IMR-90 (cell line): ENCODE results near the gene SLC18A3. TPM values are rescaled to one million over a fixed set of nuclear protein-coding genes. Genes with fewer than 3 reads are reported as not detected.

Experiments used
- ATAC-seq: fragments of 200-7000 bp; cut with Tn5 transposase; 2 replicates; pipeline ENCODE4 v1.9.1; 2020; ENCODE audit warnings: low read depth, mild to moderate bottlenecking, moderate library complexity
- BruUV-seq: library from RNA; stranded (reverse); fragments of 400-500 nt; replicated peaks from 2 replicates; lab custom pipeline; 2021; lab: Mats Ljungman, UMichigan
- CTCF ChIA-PET: fragments of 300-600 bp; formaldehyde crosslinking; extraction: SDS; loops from one replicate; lab custom pipeline; 2021; ENCODE audit warnings: antibody characterized with exemption; lab: Yijun Ruan, JAX
- POLR2A ChIA-PET: fragments of 300-600 bp; sonication (Branson Sonifier 250); formaldehyde crosslinking; loops from one replicate; lab custom pipeline; 2022; ENCODE audit warnings: antibody characterized with exemption; ENCODE audit not compliant: unreplicated experiment; lab: Charles Lee
- DNase-seq: peaks from one replicate; pipeline ENCODE4 v3.0.0; 2013
- H2AFZ ChIP-seq: replicated peaks from 2 replicates; pipeline ENCODE3; 2013; ENCODE audit warnings: low read length, mild to moderate bottlenecking; ENCODE audit not compliant: poor library complexity
- H2AK5ac ChIP-seq: 2 replicates; pipeline ENCODE4 v1.6.1; 2013; ENCODE audit warnings: low read depth, low read length, inconsistent platforms
- H2AK9ac ChIP-seq: replicated peaks from 2 replicates; pipeline ENCODE3; 2013; ENCODE audit warnings: mild to moderate bottlenecking, low read depth, low read length, moderate library complexity; ENCODE audit not compliant: poor library complexity
- H2BK120ac ChIP-seq: 2 replicates; pipeline ENCODE4 v1.6.1; 2013; ENCODE audit warnings: low read depth, low read length, inconsistent platforms
- H2BK15ac ChIP-seq: 3 replicates; pipeline ENCODE4 v1.6.1; 2013; ENCODE audit warnings: low read depth, low read length, inconsistent platforms
- H2BK20ac ChIP-seq: 2 replicates; pipeline ENCODE4 v1.6.1; 2013; ENCODE audit warnings: low read depth, mild to moderate bottlenecking, inconsistent platforms, low read length, moderate library complexity
- H2BK5ac ChIP-seq: 2 replicates; pipeline ENCODE4 v1.6.1; 2013; ENCODE audit warnings: mild to moderate bottlenecking, low read depth, low read length, inconsistent platforms; ENCODE audit not compliant: poor library complexity, severe bottlenecking
- H3K14ac ChIP-seq: replicated peaks from 2 replicates; pipeline ENCODE4 v1.6.1; 2013; ENCODE audit warnings: low read depth, low read length, inconsistent platforms
- H3K18ac ChIP-seq: 2 replicates; pipeline ENCODE4 v1.6.1; 2013; ENCODE audit warnings: low read depth, low read length, control low read depth
- H3K23ac ChIP-seq: 2 replicates; pipeline ENCODE4 v1.6.1; 2013; ENCODE audit warnings: low read depth, low read length, inconsistent platforms
- H3K27ac ChIP-seq: 2 replicates; pipeline ENCODE4 v1.5.1; 2013; ENCODE audit warnings: mild to moderate bottlenecking, control low read depth, low read length; ENCODE audit not compliant: insufficient read depth
- H3K27me3 ChIP-seq: 2 replicates; pipeline ENCODE4 v1.6.1; 2013; ENCODE audit warnings: low read length; ENCODE audit not compliant: control insufficient read depth, insufficient read depth
- H3K36me3 ChIP-seq: 2 replicates; pipeline ENCODE4 v1.6.1; 2013; ENCODE audit warnings: low read length, mixed read lengths; ENCODE audit not compliant: control insufficient read depth, insufficient read depth
- H3K4ac ChIP-seq: 2 replicates; pipeline ENCODE4 v1.6.1; 2013; ENCODE audit warnings: low read depth, low read length, inconsistent platforms
- H3K4me1 ChIP-seq: 2 replicates; pipeline ENCODE4 v1.6.1; 2013; ENCODE audit warnings: low read length, mixed read lengths; ENCODE audit not compliant: control insufficient read depth, insufficient read depth
- H3K4me2 ChIP-seq: 2 replicates; pipeline ENCODE4 v1.6.1; 2013; ENCODE audit warnings: low read depth, mild to moderate bottlenecking, control low read depth, low read length, moderate library complexity
- H3K4me3 ChIP-seq: 2 replicates; pipeline ENCODE4 v1.5.1; 2013; ENCODE audit warnings: low read depth, mild to moderate bottlenecking, control low read depth, low read length, moderate library complexity; ENCODE audit not compliant: insufficient read depth
- H3K56ac ChIP-seq: 2 replicates; pipeline ENCODE4 v1.6.1; 2013; ENCODE audit warnings: low read length, inconsistent platforms; ENCODE audit not compliant: insufficient read depth; ENCODE audit errors: extremely low read depth
- H3K79me1 ChIP-seq, 2 experiments: 2 replicates each; pipeline ENCODE4 v1.6.1; 2013; ENCODE audit warnings: low read length in 2 of 2, inconsistent platforms in 1 of 2, low read depth in 1 of 2
- H3K9ac ChIP-seq: 2 replicates; pipeline ENCODE4 v1.6.1; 2013; ENCODE audit warnings: low read depth, low read length, control low read depth
- H3K9me1 ChIP-seq: 2 replicates; pipeline ENCODE4 v1.6.1; 2013; ENCODE audit warnings: low read length, inconsistent platforms; ENCODE audit not compliant: insufficient read depth
- H3K9me3 ChIP-seq: 2 replicates; pipeline ENCODE4 v1.6.1; 2013; ENCODE audit warnings: low read length; ENCODE audit not compliant: control insufficient read depth, insufficient read depth
- H4K20me1 ChIP-seq: 2 replicates; pipeline ENCODE4 v1.6.1; 2013; ENCODE audit warnings: low read length, inconsistent platforms; ENCODE audit not compliant: insufficient read depth
- H4K5ac ChIP-seq: 2 replicates; pipeline ENCODE4 v1.6.1; 2013; ENCODE audit warnings: mild to moderate bottlenecking, low read depth, low read length, control low read depth
- H4K8ac ChIP-seq, 2 experiments: 2 replicates each; pipeline ENCODE4 v1.6.1; 2013; ENCODE audit warnings: low read depth in 2 of 2, low read length in 2 of 2, control low read depth in 1 of 2, inconsistent platforms in 1 of 2
- H4K91ac ChIP-seq: 2 replicates; pipeline ENCODE4 v1.6.1; 2013; ENCODE audit warnings: low read depth, low read length, inconsistent platforms; ENCODE audit not compliant: insufficient read depth
- FOS ChIP-seq: fragments of 150-350 bp; IDR thresholded peaks from 2 replicates; pipeline ENCODE4 v1.6.1; 2016; ENCODE audit warnings: low read depth, low read length
- RAD21 ChIP-seq: IDR thresholded peaks from 2 replicates; pipeline ENCODE4 v1.6.1; 2012; ENCODE audit warnings: low read length, improper control_type of control experiment
- WGBS, 2 experiments: methylation state at CpG; one replicate each; pipeline versions ENCODE4 v1.1.5 to v1.1.7; 2013; ENCODE audit warnings: missing lambda C conversion rate in 2 of 2; ENCODE audit not compliant: insufficient read length in 1 of 2; ENCODE audit errors: extremely low coverage in 2 of 2; 5-methylcytosine and 5-hydroxymethylcytosine counted together
- dilution Hi-C: fragments of 300-500 bp; cut with HindIII; formaldehyde crosslinking; loops from one replicate; pipeline ENCODE4 v1.14.3; 2018; ENCODE audit warnings: low sequenced_read_pairs; ENCODE audit not compliant: unreplicated experiment
- in situ Hi-C: fragments of 300-500 bp; cut with MboI; formaldehyde crosslinking; loops from 3 replicates; pipeline ENCODE4 v1.14.3; 2019; ENCODE audit warnings: low sequenced_read_pairs, inconsistent platforms, mixed read lengths
- intact Hi-C: fragments of 100-400 bp; cut with micrococcal nuclease; formaldehyde crosslinking; loops from 2 replicates; pipeline ENCODE4 v1.10.0; 2022
- polyA plus RNA-seq, 3 experiments: library from polyadenylated mRNA; depleted of rRNA; stranded (reverse); fragments of >200 nt; gene quantifications; 2 replicates each; pipeline ENCODE4 v1.2.3, GENCODE V29; 2012; ENCODE audit warnings: low replicate concordance in 1 of 3
- total RNA-seq: library from RNA; depleted of rRNA; stranded (reverse); fragments of >200 nt; gene quantifications from 2 replicates; pipeline ENCODE4 v1.2.3, GENCODE V29; 2012

The SLC18A3 gene
- total and polyA plus RNA-seq, 2 of the 4 experiments (the other 2 are of a cell fraction): not detected

DNA sequence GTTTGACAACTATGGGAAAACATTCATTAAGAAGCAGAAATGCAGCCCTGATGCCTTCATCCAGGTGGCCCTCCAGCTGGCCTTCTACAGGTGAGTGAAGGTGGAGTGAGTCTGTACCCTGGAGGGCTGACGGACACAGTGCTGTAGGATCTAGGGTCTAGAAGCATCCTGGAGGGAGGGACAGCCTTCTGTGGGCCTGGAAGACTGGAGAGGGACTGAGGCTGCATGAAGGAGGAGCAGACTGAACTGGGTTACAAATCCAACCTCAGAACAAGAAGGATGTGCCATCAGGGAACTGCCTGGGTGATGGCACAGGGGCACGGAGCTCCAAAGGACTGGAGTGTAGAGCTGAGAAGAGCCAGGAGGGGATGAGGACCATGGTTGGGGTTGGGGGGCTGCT lies 41.8 kb downstream of the SLC18A3 start:
- POLR2A ChIA-PET: no interaction called here
- H2BK5ac ChIP-seq: no peak overlapping the region
- H4K5ac ChIP-seq: no peak overlapping the region
- no peak overlapping the region for H4K8ac ChIP-seq
- in situ Hi-C loops (no loop called here), dilution Hi-C loops (no loop called here), intact Hi-C loops (no loop called here)
- no peaks in the 10 kb centered on the region for H3K4me1 ChIP-seq
- no peaks in the 10 kb centered on the region for H3K79me1 ChIP-seq
- no peak overlapping the region for H2BK15ac ChIP-seq
- H3K36me3 ChIP-seq: no peaks in the 10 kb centered on the region
- no peak overlapping the region for H4K91ac ChIP-seq
- H3K9me3 ChIP-seq: no peaks in the 10 kb centered on the region
- H2BK120ac ChIP-seq: no peak overlapping the region
- H3K4ac ChIP-seq: no peak overlapping the region
- no peak overlapping the region for H2AFZ ChIP-seq
- CTCF ChIA-PET: no interaction called here
- TF ChIP-seq FOS (no peak), RAD21 (no peak)
- no peak overlapping the region for H2AK9ac ChIP-seq
- H3K4me3 ChIP-seq: no peak overlapping the region
- 40% methylated on average over 1 of the region's 2 CpGs; no CpG with 5 or more reads in 1 of the 2 experiments for WGBS, 2 experiments
- no peak overlapping the region for H3K9ac ChIP-seq
- H4K20me1 ChIP-seq: no peaks in the 10 kb centered on the region
- H3K4me2 ChIP-seq: no peak overlapping the region
- no peak for ATAC-seq
- H2AK5ac ChIP-seq: no peak overlapping the region
- no peak overlapping the region for H3K14ac ChIP-seq
- H3K18ac ChIP-seq: no peak overlapping the region
- no peak overlapping the region for H3K27ac ChIP-seq
- H2BK20ac ChIP-seq: no peak overlapping the region
- H3K27me3 ChIP-seq: peaks cover 11% of the 10 kb centered on the region
- H3K9me1 ChIP-seq: no peaks in the 10 kb centered on the region
- DNase-seq: no peak
- H3K23ac ChIP-seq: no peak overlapping the region
- no TSS peak for BruUV-seq
- no peak overlapping the region for H3K56ac ChIP-seq
